K562 treated with DMSO at 1 percent for 12 hours (cell line): ENCODE measurements around the gene CORO1C. TPM values are rescaled to one million over a fixed set of nuclear protein-coding genes. Genes with fewer than 3 reads are reported as not detected.

Experiments used
- total RNA-seq: library from RNA; unstranded; fragments of 300-600 nt; gene quantifications from 2 replicates; pipeline ENCODE4 v1.2.3, GENCODE V29; 2022; ENCODE audit not compliant: insufficient read depth

CORO1C gene
- total RNA-seq: 39.0 and 87.5 TPM in 2 replicates

GRCh38 chr12:108731105-108731865, at the start of gene CORO1C:
Gene CORO1C, minus strand, starts transcription at chr12:108731518. Its CDS starts 30,200 bp downstream, at chr12:108701318.

DNA sequence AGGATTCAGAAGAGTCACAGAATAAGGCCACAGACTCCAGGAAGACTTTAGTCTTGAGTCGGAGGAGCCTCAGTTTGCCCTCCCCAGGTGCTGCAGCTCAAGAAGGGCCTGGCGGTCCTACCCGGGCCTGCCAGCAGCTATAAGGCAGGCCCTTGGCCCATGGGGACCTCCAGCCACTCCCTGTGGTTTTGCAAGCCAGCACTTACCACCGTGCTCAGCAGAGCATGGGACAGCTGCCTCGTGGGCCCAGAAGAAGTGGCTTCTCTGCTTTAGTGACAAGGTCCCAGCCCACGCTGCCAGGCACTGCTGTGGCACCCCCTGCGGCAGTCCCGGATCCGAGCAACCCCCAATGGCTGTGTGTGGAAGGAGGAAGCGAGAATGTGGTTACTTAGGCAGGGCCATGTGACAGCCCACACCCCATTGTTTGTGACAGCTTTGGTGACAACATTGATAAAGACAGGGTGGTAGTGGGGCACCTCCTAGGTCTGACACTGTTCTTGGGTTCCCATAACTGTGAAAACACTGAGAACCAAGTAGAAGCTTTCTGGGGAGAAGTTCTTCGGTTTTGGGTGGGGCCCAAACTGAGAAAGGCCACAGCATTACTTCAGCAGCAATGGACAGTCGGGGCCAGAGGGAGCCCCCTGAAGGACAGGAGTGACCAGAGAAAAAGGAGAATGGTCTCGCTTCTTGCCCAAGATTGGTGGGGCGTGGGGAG, 97.6 kb downstream of the CORO1C start, which contains the start of gene SELPLG:
Gene SELPLG, minus strand, starts transcription at position 361 of the 715 bp plus-strand sequence. CDS start 9,587 bp downstream, outside the sequence.

DNA sequence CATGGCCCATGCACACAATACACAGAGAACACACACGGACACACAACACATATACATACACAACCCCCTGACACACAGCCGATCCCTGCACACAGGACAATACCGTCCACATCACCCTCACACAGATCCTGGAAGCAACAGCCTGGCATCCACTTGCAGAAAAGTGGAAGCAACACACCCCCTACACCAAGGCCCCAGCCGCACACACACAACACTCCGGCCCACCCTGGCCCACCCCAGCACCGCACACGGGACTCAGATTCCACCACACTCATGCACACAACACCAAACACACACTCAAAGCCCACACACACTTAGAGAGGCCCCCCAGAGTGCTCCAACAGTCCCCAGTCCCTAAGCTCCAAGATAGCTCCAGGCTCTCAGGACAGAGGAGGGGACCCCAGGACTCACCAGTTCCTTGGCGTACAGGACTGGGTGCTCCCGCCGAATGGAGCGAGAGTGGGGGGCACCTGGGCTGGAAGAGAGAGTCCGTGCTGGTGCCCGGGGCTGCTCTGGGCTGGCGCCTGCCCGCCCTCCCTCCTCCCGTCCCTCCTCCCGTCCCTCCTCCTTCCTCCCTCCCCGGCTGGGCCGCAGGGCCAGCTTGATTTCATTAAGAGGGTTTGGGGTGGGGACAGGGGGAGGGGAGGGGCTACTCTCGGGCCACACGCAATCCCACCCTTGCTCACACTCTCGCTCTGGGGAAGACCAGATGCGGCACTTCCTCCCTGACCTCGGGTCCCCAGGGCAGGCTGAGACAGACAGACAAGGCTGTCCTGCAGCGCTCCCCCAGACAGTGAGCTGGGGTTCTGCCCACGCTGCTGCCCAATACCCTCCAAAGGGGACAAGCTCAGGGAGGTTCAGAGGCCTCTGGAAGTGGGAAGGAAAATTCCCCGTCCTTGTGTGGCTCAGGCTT, 133.5 kb downstream of the CORO1C start, which contains the start of gene TMEM119:
Gene TMEM119, minus strand, starts transcription at position 526 of the 913 bp plus-strand sequence. CDS start 5,701 bp downstream, outside the sequence.

Other genes starting within 250 kb of the CORO1C start
- 2.9 and 6.0 TPM in 2 replicates for gene FICD, start 216.2 kb downstream of the CORO1C start, total RNA-seq
- gene SART3, start 170.3 kb downstream of the CORO1C start, total RNA-seq: 15.4 and 40.5 TPM in 2 replicates
- gene ISCU, start 168.9 kb downstream of the CORO1C start, total RNA-seq: 113 and 119 TPM in 2 replicates
- not detected in 2 replicates for gene TMEM119, start 133.4 kb downstream of the CORO1C start, total RNA-seq
- gene SELPLG, start 97.6 kb downstream of the CORO1C start, total RNA-seq: 2.4 and 4.6 TPM in 2 replicates
- gene SSH1, start 126.1 kb upstream of the CORO1C start, total RNA-seq: 2.8 and 17.5 TPM in 2 replicates
- not detected in 2 replicates for gene DAO, start 148.6 kb upstream of the CORO1C start, total RNA-seq